ENCODE data around the gene AKAP10. TPM values are rescaled to one million over a fixed set of nuclear protein-coding genes. Genes with fewer than 3 reads are reported as not detected.
"Not testable (repeated sequence)": the region's sequence is repeated elsewhere in the genome, so short reads cannot be mapped to it uniquely, and the experiment has no call there.

AKAP10 gene
- total and polyA plus RNA-seq, 12 donors = 3.7 to 17.0 (median 13.8) TPM

DNA sequence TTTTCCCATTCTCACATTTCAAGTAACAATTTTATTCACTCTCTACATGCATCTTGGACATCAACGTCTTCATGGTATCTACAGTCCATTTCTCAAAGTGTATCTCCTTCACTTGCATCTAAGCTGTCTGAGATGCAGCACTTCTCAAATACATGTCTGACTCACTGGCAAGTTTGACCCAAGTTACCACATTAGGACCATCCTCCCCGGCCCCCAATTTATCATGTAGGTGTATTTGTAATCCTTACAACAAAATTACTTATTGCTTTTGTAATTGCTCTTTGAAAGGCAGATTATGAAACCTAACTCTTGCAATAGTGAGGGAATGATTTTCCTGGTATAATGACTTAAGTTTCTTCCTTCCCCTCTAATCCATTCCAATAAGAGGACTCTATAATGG lies 80.9 kb downstream of the AKAP10 start:
- DNase-seq (no peak), ATAC-seq (no peak)
- Histone ChIP-seq H3K36me3 (peaks cover 0 to 25% (median 0%) of the 10 kb centered on the region in 9 donors), H3K4me1 (peaks cover 0 to 9% (median 0%) of the 10 kb centered on the region in 9 donors), H3K4me3 (no peak overlapping the region), H3K9me3 (no peaks in the 10 kb centered on the region), H3K27me3 (peaks cover 0 to under 1% (median 0%) of the 10 kb centered on the region in 7 donors), H3K27ac (no peak overlapping the region)
- 86 to 92% methylated on average over 2 of the region's 2 CpGs for WGBS, 2 donors
- TF ChIP-seq, protein P1, sequence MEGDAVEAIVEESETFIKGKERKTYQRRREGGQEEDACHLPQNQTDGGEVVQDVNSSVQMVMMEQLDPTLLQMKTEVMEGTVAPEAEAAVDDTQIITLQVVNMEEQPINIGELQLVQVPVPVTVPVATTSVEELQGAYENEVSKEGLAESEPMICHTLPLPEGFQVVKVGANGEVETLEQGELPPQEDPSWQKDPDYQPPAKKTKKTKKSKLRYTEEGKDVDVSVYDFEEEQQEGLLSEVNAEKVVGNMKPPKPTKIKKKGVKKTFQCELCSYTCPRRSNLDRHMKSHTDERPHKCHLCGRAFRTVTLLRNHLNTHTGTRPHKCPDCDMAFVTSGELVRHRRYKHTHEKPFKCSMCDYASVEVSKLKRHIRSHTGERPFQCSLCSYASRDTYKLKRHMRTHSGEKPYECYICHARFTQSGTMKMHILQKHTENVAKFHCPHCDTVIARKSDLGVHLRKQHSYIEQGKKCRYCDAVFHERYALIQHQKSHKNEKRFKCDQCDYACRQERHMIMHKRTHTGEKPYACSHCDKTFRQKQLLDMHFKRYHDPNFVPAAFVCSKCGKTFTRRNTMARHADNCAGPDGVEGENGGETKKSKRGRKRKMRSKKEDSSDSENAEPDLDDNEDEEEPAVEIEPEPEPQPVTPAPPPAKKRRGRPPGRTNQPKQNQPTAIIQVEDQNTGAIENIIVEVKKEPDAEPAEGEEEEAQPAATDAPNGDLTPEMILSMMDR (IDR thresholded peaks at IDR 0.05) = no peak
- intact Hi-C loops (cut with DNase I) = no loop called here

DNA sequence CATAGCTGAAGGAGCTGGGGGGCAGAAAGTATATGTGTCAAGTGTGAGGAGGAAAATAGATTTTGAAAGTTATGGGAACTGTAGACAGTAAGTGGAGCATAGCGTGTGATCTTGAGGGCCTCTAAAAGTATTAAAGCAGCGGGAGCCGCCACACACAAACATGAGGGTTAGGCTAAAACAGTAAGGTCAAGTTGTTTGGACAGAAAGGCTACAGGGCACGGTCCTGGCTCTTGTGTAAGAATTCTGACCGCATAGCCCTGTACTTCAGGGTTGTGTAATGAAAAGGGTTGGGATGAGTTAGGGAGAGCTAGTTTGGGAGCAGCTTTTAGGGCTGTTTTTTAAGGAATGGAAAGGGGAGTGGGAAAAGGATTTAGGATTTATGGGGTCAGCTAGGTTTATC lies 87.1 kb downstream of the AKAP10 start:
- DNase-seq; H3K9me3 ChIP-seq; H3K27ac ChIP-seq; ATAC-seq; H3K4me1 ChIP-seq; H3K4me3 ChIP-seq; H3K36me3 ChIP-seq; intact Hi-C loops (cut with DNase I); H3K27me3 ChIP-seq: not testable (repeated sequence)
- WGBS, 2 donors = 94 to 97% methylated on average over 5 of the region's 5 CpGs

- 87 to 91% methylated on average over 5 of the region's 5 CpGs for WGBS, 2 donors
Observed at GRCh38 chr17:19890001-19890400, 87.6 kb downstream of the AKAP10 start.

GRCh38 chr17:19886116-19886515 lies 91.5 kb downstream of the AKAP10 start:
- Histone ChIP-seq H3K4me3 (no peak overlapping the region), H3K9me3 (no peaks in the 10 kb centered on the region), H3K36me3 (no peaks in the 10 kb centered on the region), H3K27me3 (peaks cover 0 to 2% (median 0%) of the 10 kb centered on the region in 7 donors), H3K4me1 (no peaks in the 10 kb centered on the region), H3K27ac (no peak overlapping the region)
- intact Hi-C loops (cut with DNase I) = no loop called here
- no peak for DNase-seq
- ATAC-seq = no peak
- TF ChIP-seq, protein P1 (IDR thresholded peaks at IDR 0.05) = no peak

More at GRCh38 chr17:19890001-19890400, 87.6 kb downstream of the AKAP10 start:
- ATAC-seq; H3K27me3 ChIP-seq; H3K4me3 ChIP-seq; H3K9me3 ChIP-seq; H3K27ac ChIP-seq; intact Hi-C loops (cut with DNase I); DNase-seq; H3K36me3 ChIP-seq; H3K4me1 ChIP-seq: not testable (repeated sequence)

GRCh38 chr17:19883537-19884215 lies 94.0 kb downstream of the AKAP10 start:
- ATAC-seq (peak in 5 of 8 donors; percentile 49 to 67 (median 52)), DNase-seq (no peak)
- no peaks in the 10 kb centered on the region for H3K36me3 ChIP-seq
- no peak overlapping the region for H3K27ac ChIP-seq
- peaks cover 0 to 3% (median 0%) of the 10 kb centered on the region in 9 donors for H3K4me1 ChIP-seq
- no peak overlapping the region for H3K4me3 ChIP-seq
- intact Hi-C loops (cut with DNase I) = no loop called here
- H3K27me3 ChIP-seq = peaks cover 0 to 4% (median 0%) of the 10 kb centered on the region in 7 donors
- H3K9me3 ChIP-seq = no peaks in the 10 kb centered on the region
- 39 to 61% methylated on average over 8 of the region's 8 CpGs for WGBS, 2 donors
- TF ChIP-seq, protein P1 (IDR thresholded peaks at IDR 0.05) = no peak
